Stomach (tissue), 9 donors: ENCODE results near the gene GDF15. TPM values are rescaled to one million over a fixed set of nuclear protein-coding genes. Genes with fewer than 3 reads are reported as not detected.

Experiments used
- DNase-seq, 2 donors: peaks; one replicate each; pipeline versions ENCODE4 v3.0.0 to v3.0.0-alpha.2; 2013 to 2019
- H3K27ac ChIP-seq, 5 donors: fragments of 200-600 bp in 4 of 5; sonication (generic) in 4 of 5; one replicate each; pipeline ENCODE4 v1.5.1; 2013 to 2019; ENCODE audit warnings: mild to moderate bottlenecking in 1 of 5, moderate library complexity in 1 of 5
- H3K27me3 ChIP-seq, 3 donors: fragments of 200-600 bp; sonication (generic); one replicate each; pipeline ENCODE4 v1.5.1; 2017 to 2019; ENCODE audit warnings: mixed run types in 1 of 3
- H3K36me3 ChIP-seq, 4 donors: fragments of 200-600 bp; sonication (generic); 1 replicate in 3 of 4; 2 replicates in 1 of 4; pipeline ENCODE4 v1.5.1; 2016 to 2019
- H3K4me1 ChIP-seq, 4 donors: fragments of 200-600 bp; sonication (generic); one replicate each; pipeline ENCODE4 v1.5.1; 2016 to 2019
- H3K4me3 ChIP-seq, 4 donors: fragments of 200-600 bp; sonication (generic) in 3 of 4; one replicate each; pipeline ENCODE4 v1.5.1; 2016 to 2019; ENCODE audit warnings: mild to moderate bottlenecking in 1 of 4
- H3K9me3 ChIP-seq, 4 donors: fragments of 200-600 bp; sonication (generic); one replicate each; pipeline ENCODE4 v1.5.1; 2016 to 2019
- CTCF ChIP-seq, 7 experiments: fragments of 450-650 bp in 4 of 7; fragments of 200-600 bp in 3 of 7; sonication (generic) in 3 of 7; IDR thresholded peaks; one replicate each; pipeline ENCODE4 v1.5.1; 2016 to 2019; ENCODE audit warnings: antibody characterized with exemption in 7 of 7, control low read depth in 2 of 7, mild to moderate bottlenecking in 1 of 7
- EP300 ChIP-seq: sonication (generic); formaldehyde crosslinking; IDR thresholded peaks from one replicate; pipeline ENCODE4 v1.6.1; 2017; ENCODE audit warnings: antibody characterized with exemption
- POLR2A ChIP-seq, 4 donors: fragments of 450-650 bp; IDR thresholded peaks; one replicate each; pipeline ENCODE4 v1.6.1; 2016; ENCODE audit warnings: antibody characterized with exemption in 4 of 4, control low read depth in 2 of 4, mild to moderate bottlenecking in 1 of 4, moderate library complexity in 1 of 4
- POLR2AphosphoS5 ChIP-seq, 3 donors: sonication (generic); formaldehyde crosslinking; IDR thresholded peaks; one replicate each; pipeline ENCODE4 v1.6.1; 2016; ENCODE audit warnings: antibody characterized with exemption in 3 of 3
- WGBS, 5 donors: extraction: QIAGEN DNeasy Blood & Tissue Kit in 3 of 5; methylation state at CpG; one replicate each; pipeline versions ENCODE4 v1.1.5 to v1.1.7; 2013 to 2018; 5-methylcytosine and 5-hydroxymethylcytosine counted together
- intact Hi-C: fragments of 100-400 bp; cut with DNase I; formaldehyde crosslinking; loops from one replicate; pipeline ENCODE4 v1.15.1; 2023; ENCODE audit warnings: low total_unique reads
- polyA plus RNA-seq, 3 donors: library from polyadenylated mRNA; stranded (reverse); fragments of 200-250 nt; gene quantifications; one replicate each; pipeline ENCODE4 v1.2.3, GENCODE V29; 2013
- total RNA-seq, 5 donors: library from RNA; depleted of rRNA; stranded (reverse); fragments of >200 nt; gene quantifications; one replicate each; pipeline versions ENCODE4 v1.1.0 to v1.2.3, GENCODE V29; 2014 to 2016
- donor health status: healthy with polysubstance abuse.
- donor health status: Bipolar disorder and iron deficiency.
- donor health status: healthy.

The GDF15 gene
- total and polyA plus RNA-seq, 8 donors, result 14.2 to 134 (median 45.7) TPM

GRCh38 chr19:18418483-18419194, 32.7 kb downstream of the GDF15 start:
- WGBS, 5 donors, result 7 to 33% (median 10%) methylated on average over 10 to 39 of the region's 39 CpGs
- H3K27me3 ChIP-seq, result peaks cover 0 to 35% (median 22%) of the 10 kb centered on the region in 3 donors
- no peak for DNase-seq
- H3K27ac ChIP-seq, result peak overlapping the region; percentile 84 to 95 (median 90)
- H3K9me3 ChIP-seq, result no peaks in the 10 kb centered on the region
- H3K36me3 ChIP-seq, result no peaks in the 10 kb centered on the region
- no peak for TF ChIP-seq CTCF (IDR thresholded peaks at IDR 0.05)
- TF ChIP-seq POLR2A (IDR thresholded peaks at IDR 0.05), result no peak
- TF ChIP-seq POLR2AphosphoS5 (IDR thresholded peaks at IDR 0.05), result no peak
- H3K4me3 ChIP-seq, result peak overlapping the region; percentile 65 to 69 (median 68)
- H3K4me1 ChIP-seq, result peaks cover 74 to 91% (median 89%) of the 10 kb centered on the region in 4 donors
- intact Hi-C loops, result no loop called here

DNA sequence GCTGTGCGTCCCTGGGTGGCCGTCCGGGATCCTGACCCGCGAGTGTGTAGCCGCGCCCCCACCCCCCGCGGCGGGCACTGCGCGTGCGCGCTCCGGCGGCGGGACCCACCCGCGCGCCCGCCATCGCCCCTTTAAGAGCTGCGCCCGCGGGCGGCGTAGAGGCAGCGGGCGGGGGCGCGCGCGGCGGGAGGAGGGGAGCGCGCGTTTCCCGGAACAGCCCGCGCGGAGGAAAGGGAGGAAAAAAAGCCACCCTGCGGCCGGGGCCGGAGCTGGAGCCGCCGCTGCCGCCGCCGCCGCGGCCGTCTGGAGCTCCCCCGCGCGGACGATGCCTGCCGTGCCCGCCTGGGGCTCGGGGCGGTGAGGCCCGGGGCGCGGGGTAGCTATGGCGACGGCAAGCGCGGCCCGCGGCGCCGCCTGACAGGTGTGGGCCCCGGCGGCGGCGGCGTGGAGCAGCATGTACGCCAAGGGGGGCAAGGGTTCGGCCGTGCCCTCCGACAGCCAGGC, 33.3 kb downstream of the GDF15 start, which contains the start of gene SSBP4:
Gene SSBP4, plus strand, starts transcription at position 204 of the 504 bp plus-strand sequence. Its CDS starts 251 bp downstream, at position 455.
- peaks cover 73 to 94% (median 93%) of the 10 kb centered on the region in 4 donors for H3K4me1 ChIP-seq
- peak; percentile 76 to 93 for DNase-seq
- no peaks in the 10 kb centered on the region for H3K9me3 ChIP-seq
- peak within 1 kb of the TSS; percentile 84 to 95 (median 90) for H3K27ac ChIP-seq
- TF ChIP-seq POLR2A (IDR thresholded peaks at IDR 0.05) (no peak), POLR2AphosphoS5 (IDR thresholded peaks at IDR 0.05) (peak; percentile 8 to 64 (median 28)), EP300 (no peak), CTCF (IDR thresholded peaks at IDR 0.05) (peak in 3 of 7 experiments; percentile 12 to 52 (median 24))
- WGBS, 5 donors, result 0 to 2% (median 1%) methylated on average over 20 to 80 of the region's 80 CpGs
- peaks cover 0 to 35% (median 22%) of the 10 kb centered on the region in 3 donors for H3K27me3 ChIP-seq
- peak within 1 kb of the TSS; percentile 65 to 69 (median 68) for H3K4me3 ChIP-seq
- intact Hi-C loops, result no loop called here
- H3K36me3 ChIP-seq, result no peaks in the 10 kb centered on the region

- H3K4me3 ChIP-seq, result peak overlapping the region; percentile 65 to 69 (median 68)
- no peaks in the 10 kb centered on the region for H3K9me3 ChIP-seq
- peak in 1 of 2 donors; percentile 85 for DNase-seq
- H3K36me3 ChIP-seq, result no peaks in the 10 kb centered on the region
- intact Hi-C loops, result no loop called here
- no peak for TF ChIP-seq EP300
- peak overlapping the region; percentile 73 to 92 (median 85) for H3K27ac ChIP-seq
- WGBS, 5 donors, result 1 to 4% (median 1%) methylated on average over 25 to 97 of the region's 97 CpGs
- H3K27me3 ChIP-seq, result peaks cover 0 to 35% (median 22%) of the 10 kb centered on the region in 3 donors
- H3K4me1 ChIP-seq, result peaks cover 66 to 94% (median 93%) of the 10 kb centered on the region in 4 donors
These were observed 33.9 kb downstream of the GDF15 start for GRCh38 chr19:18419699-18420460.

GRCh38 chr19:18420930-18421329, 35.0 kb downstream of the GDF15 start:
- peak overlapping the region in 4 of 5 donors; percentile 15 to 92 (median 82) for H3K27ac ChIP-seq
- intact Hi-C loops, result no loop called here
- 43 to 56% (median 45%) methylated on average over 2 of the region's 2 CpGs for WGBS, 5 donors
- no peaks in the 10 kb centered on the region for H3K36me3 ChIP-seq
- H3K9me3 ChIP-seq, result no peaks in the 10 kb centered on the region
- H3K4me1 ChIP-seq, result peaks cover 60 to 94% (median 93%) of the 10 kb centered on the region in 4 donors
- DNase-seq, result peak in 1 of 2 donors; percentile 27
- TF ChIP-seq CTCF (IDR thresholded peaks at IDR 0.05) (no peak), POLR2AphosphoS5 (IDR thresholded peaks at IDR 0.05) (no peak), EP300 (no peak), POLR2A (IDR thresholded peaks at IDR 0.05) (no peak)
- H3K27me3 ChIP-seq, result peaks cover 0 to 27% (median 21%) of the 10 kb centered on the region in 3 donors
- H3K4me3 ChIP-seq, result peak overlapping the region; percentile 65 to 69 (median 68)
